ENCODE data around the gene RBM18. TPM values are rescaled to one million over a fixed set of nuclear protein-coding genes. Genes with fewer than 3 reads are reported as not detected.

Gene RBM18
- total and polyA plus RNA-seq, 2 donors from 2014 or later: 17.5 to 18.5 TPM

- peak in 1 of 5 donors; percentile 61 for DNase-seq
These were observed 41.8 kb downstream of the RBM18 start for GRCh38 chr9:122222791-122223190.

GRCh38 chr9:122221183-122221811 lies 43.3 kb downstream of the RBM18 start:
- no peak for FAIRE-seq

More at GRCh38 chr9:122222791-122223190, 41.8 kb downstream of the RBM18 start:
- intact Hi-C loops (cut with DNase I): no loop called here
- H3K4me1 ChIP-seq (ENCODE audit: control insufficient read depth in 2 of 3, insufficient read depth in 2 of 3, low read depth in 1 of 3, low read length in 3 of 3): peaks cover 0 to 19% (median 3%) of the 10 kb centered on the region in 3 donors
- H3K27me3 ChIP-seq (ENCODE audit: control insufficient read depth, insufficient read depth, low read length): peaks cover 78% of the 10 kb centered on the region
- H3K9ac ChIP-seq (ENCODE audit: low read length in 3 of 3): no peak overlapping the region
- TF ChIP-seq, protein P1, sequence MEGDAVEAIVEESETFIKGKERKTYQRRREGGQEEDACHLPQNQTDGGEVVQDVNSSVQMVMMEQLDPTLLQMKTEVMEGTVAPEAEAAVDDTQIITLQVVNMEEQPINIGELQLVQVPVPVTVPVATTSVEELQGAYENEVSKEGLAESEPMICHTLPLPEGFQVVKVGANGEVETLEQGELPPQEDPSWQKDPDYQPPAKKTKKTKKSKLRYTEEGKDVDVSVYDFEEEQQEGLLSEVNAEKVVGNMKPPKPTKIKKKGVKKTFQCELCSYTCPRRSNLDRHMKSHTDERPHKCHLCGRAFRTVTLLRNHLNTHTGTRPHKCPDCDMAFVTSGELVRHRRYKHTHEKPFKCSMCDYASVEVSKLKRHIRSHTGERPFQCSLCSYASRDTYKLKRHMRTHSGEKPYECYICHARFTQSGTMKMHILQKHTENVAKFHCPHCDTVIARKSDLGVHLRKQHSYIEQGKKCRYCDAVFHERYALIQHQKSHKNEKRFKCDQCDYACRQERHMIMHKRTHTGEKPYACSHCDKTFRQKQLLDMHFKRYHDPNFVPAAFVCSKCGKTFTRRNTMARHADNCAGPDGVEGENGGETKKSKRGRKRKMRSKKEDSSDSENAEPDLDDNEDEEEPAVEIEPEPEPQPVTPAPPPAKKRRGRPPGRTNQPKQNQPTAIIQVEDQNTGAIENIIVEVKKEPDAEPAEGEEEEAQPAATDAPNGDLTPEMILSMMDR (IDR thresholded peaks at IDR 0.05; ENCODE audit: borderline replicate concordance, extremely low read depth, insufficient read depth): no peak
- no peak overlapping the region for H3K4me3 ChIP-seq (ENCODE audit: low read length in 3 of 3)
- no peaks in the 10 kb centered on the region for H3K36me3 ChIP-seq (ENCODE audit: control insufficient read depth in 2 of 3, insufficient read depth in 3 of 3, low read length in 3 of 3)
- no peak overlapping the region for H3K27ac ChIP-seq (ENCODE audit: low read depth in 2 of 2, low read length in 2 of 2)
- no peaks in the 10 kb centered on the region for H3K9me3 ChIP-seq (ENCODE audit: control insufficient read depth in 2 of 3, insufficient read depth in 1 of 3, low read length in 3 of 3)
- FAIRE-seq: no peak

DNA sequence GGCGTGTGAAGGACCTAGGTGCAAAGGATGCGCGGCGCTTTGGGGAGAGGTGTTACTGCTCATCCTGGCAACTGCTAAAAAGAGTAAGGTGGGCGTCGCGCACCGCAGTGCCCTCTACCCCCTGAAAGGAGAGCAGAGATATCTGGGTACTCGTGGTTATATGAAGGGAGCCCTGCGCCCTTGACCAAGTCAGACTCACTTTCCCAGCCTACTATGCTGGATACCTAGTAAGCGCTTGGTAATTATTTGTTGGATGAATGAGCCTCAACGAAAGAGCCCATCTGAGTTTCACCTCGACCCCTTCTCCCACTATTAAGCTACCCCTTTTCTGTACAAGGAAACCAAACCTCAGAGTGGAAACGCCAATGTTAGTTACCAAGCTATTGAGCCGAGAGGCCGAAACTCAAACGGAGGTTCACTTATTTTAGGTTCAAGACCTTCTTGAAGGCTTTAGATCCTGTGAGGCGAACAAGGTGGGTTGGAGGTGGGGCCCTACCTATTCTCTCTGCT lies 43.9 kb downstream of the RBM18 start:
- FAIRE-seq (no peak), DNase-seq (peak in 1 of 5 donors; percentile 19)
- TF ChIP-seq, protein P1 (IDR thresholded peaks at IDR 0.05; ENCODE audit: borderline replicate concordance, extremely low read depth, insufficient read depth): no peak
- H3K9ac ChIP-seq (ENCODE audit: low read length in 3 of 3): no peak overlapping the region
- H3K4me3 ChIP-seq (ENCODE audit: low read length in 3 of 3): no peak overlapping the region
- H3K27ac ChIP-seq (ENCODE audit: low read depth in 2 of 2, low read length in 2 of 2): no peak overlapping the region
- H3K9me3 ChIP-seq (ENCODE audit: control insufficient read depth in 2 of 3, insufficient read depth in 1 of 3, low read length in 3 of 3): no peaks in the 10 kb centered on the region
- peaks cover 0 to 17% (median 3%) of the 10 kb centered on the region in 3 donors for H3K4me1 ChIP-seq (ENCODE audit: control insufficient read depth in 2 of 3, insufficient read depth in 2 of 3, low read depth in 1 of 3, low read length in 3 of 3)
- intact Hi-C loops (cut with DNase I): no loop called here
- peaks cover 82% of the 10 kb centered on the region for H3K27me3 ChIP-seq (ENCODE audit: control insufficient read depth, insufficient read depth, low read length)
- no peaks in the 10 kb centered on the region for H3K36me3 ChIP-seq (ENCODE audit: control insufficient read depth in 2 of 3, insufficient read depth in 3 of 3, low read length in 3 of 3)

More at GRCh38 chr9:122221183-122221811, 43.3 kb downstream of the RBM18 start:
- intact Hi-C loops (cut with DNase I): no loop called here
- no peaks in the 10 kb centered on the region for H3K36me3 ChIP-seq (ENCODE audit: control insufficient read depth in 2 of 3, insufficient read depth in 3 of 3, low read length in 3 of 3)
- H3K9ac ChIP-seq (ENCODE audit: low read length in 3 of 3): no peak overlapping the region
- no peak overlapping the region for H3K27ac ChIP-seq (ENCODE audit: low read depth in 2 of 2, low read length in 2 of 2)
- H3K9me3 ChIP-seq (ENCODE audit: control insufficient read depth in 2 of 3, insufficient read depth in 1 of 3, low read length in 3 of 3): no peaks in the 10 kb centered on the region
- peak in 4 of 5 donors; percentile 45 to 71 (median 58) for DNase-seq
- TF ChIP-seq, protein P1 (IDR thresholded peaks at IDR 0.05; ENCODE audit: borderline replicate concordance, extremely low read depth, insufficient read depth): no peak
- H3K4me1 ChIP-seq (ENCODE audit: control insufficient read depth in 2 of 3, insufficient read depth in 2 of 3, low read depth in 1 of 3, low read length in 3 of 3): peaks cover 0 to 17% (median 3%) of the 10 kb centered on the region in 3 donors
- H3K4me3 ChIP-seq (ENCODE audit: low read length in 3 of 3): no peak overlapping the region
- H3K27me3 ChIP-seq (ENCODE audit: control insufficient read depth, insufficient read depth, low read length): peaks cover 80% of the 10 kb centered on the region

Measured in kidney (tissue), 14 donors.